HepG2 (cell line): Measurements from ENCODE around the gene WBP1. TPM values are rescaled to one million over a fixed set of nuclear protein-coding genes. Genes with fewer than 3 reads are reported as not detected.

Experiments used
- DMAP1 ChIP-seq: IDR thresholded peaks from 2 replicates; pipeline ENCODE4 v1.6.1; 2016
- HNF1B ChIP-seq: sonication (generic); formaldehyde crosslinking; IDR thresholded peaks from 2 replicates; pipeline ENCODE4 v1.5.1; 2020; ENCODE audit warnings: mild to moderate bottlenecking, moderate library complexity, missing genetic modification reagents
- HNRNPLL ChIP-seq: fragments of 200-400 bp; formaldehyde crosslinking; IDR thresholded peaks from 2 replicates; pipeline ENCODE4 v1.6.1; 2017; ENCODE audit warnings: mild to moderate bottlenecking, low read depth, low read length; ENCODE audit not compliant: poor library complexity, severe bottlenecking
- KAT2B ChIP-seq: fragments of 150-350 bp; IDR thresholded peaks from 2 replicates; pipeline ENCODE4 v1.6.1; 2014; ENCODE audit warnings: low read depth, low read length, borderline replicate concordance
- MXI1 ChIP-seq: IDR thresholded peaks from 3 replicates; pipeline ENCODE4 v1.6.1; 2012; ENCODE audit warnings: low read depth, low read length, inconsistent platforms, borderline replicate concordance
- SMARCC2 ChIP-seq: fragments of 450-650 bp; IDR thresholded peaks from 2 replicates; pipeline ENCODE4 v1.6.1; 2017; ENCODE audit warnings: antibody characterized with exemption, mild to moderate bottlenecking
- SRSF9 ChIP-seq: fragments of 200-400 bp; formaldehyde crosslinking; IDR thresholded peaks from 2 replicates; pipeline ENCODE4 v1.6.1; 2018; ENCODE audit warnings: borderline replicate concordance, mild to moderate bottlenecking, low read depth, low read length; ENCODE audit not compliant: insufficient read depth, poor library complexity, severe bottlenecking
- ZBTB10 ChIP-seq: sonication (generic); formaldehyde crosslinking; IDR thresholded peaks from 2 replicates; pipeline ENCODE4 v1.4.0; 2020; ENCODE audit warnings: missing genetic modification reagents, borderline replicate concordance
- ZNF136 ChIP-seq: sonication (generic); formaldehyde crosslinking; IDR thresholded peaks from 2 replicates; pipeline ENCODE4 v1.8.1; 2022; ENCODE audit warnings: low read depth, mild to moderate bottlenecking, moderate library complexity, missing genetic modification reagents
- ZNF431 ChIP-seq: sonication (generic); formaldehyde crosslinking; IDR thresholded peaks from 2 replicates; pipeline ENCODE4 v1.9.0; 2022; ENCODE audit warnings: missing genetic modification reagents, low read depth, mild to moderate bottlenecking, borderline replicate concordance
- ZNF841 ChIP-seq: sonication (generic); formaldehyde crosslinking; IDR thresholded peaks from 2 replicates; pipeline ENCODE4 v1.8.1; 2023; ENCODE audit warnings: missing genetic modification reagents, borderline replicate concordance
- polyA plus RNA-seq, 8 experiments: library from polyadenylated mRNA; depleted of rRNA in 3 of 8; stranded (reverse) in 7 of 8; unstranded in 1 of 8; fragments of >200 nt; fragmentation: Illumina TruSeq in 4 of 8; extraction: Trizol in 4 of 8; gene quantifications; 2 replicates each; pipeline versions ENCODE4 v1.2.1 to v1.2.3, GENCODE V29; 2011 to 2016; ENCODE audit warnings: low read depth in 4 of 8, missing spikeins in 1 of 8, mixed read lengths in 1 of 8; ENCODE audit not compliant: insufficient read depth in 1 of 8
- total RNA-seq, 5 experiments: library from RNA; depleted of rRNA; stranded (reverse); fragments of >200 nt; fragmentation: Illumina TruSeq; extraction: Trizol; gene quantifications; 2 replicates each; pipeline ENCODE4 v1.2.3, GENCODE V29; 2016; ENCODE audit warnings: low read depth in 1 of 5
- TF ChIP-seq, protein P1 (sequence below), 2 experiments: fragments of 450-650 bp in 1 of 2; sonication (generic) in 1 of 2; formaldehyde crosslinking in 1 of 2; IDR thresholded peaks; 2 replicates each; pipeline versions ENCODE4 v1.6.1 to v1.8.0; 2016 to 2022; ENCODE audit warnings: antibody characterized with exemption in 1 of 2, mild to moderate bottlenecking in 1 of 2, missing genetic modification reagents in 1 of 2

The WBP1 gene
- total and polyA plus RNA-seq, 2 of the 13 experiments (the other 11 are each of a cell fraction or from before 2014, with no cell fraction given) = 38.8 to 85.7 TPM

DNA sequence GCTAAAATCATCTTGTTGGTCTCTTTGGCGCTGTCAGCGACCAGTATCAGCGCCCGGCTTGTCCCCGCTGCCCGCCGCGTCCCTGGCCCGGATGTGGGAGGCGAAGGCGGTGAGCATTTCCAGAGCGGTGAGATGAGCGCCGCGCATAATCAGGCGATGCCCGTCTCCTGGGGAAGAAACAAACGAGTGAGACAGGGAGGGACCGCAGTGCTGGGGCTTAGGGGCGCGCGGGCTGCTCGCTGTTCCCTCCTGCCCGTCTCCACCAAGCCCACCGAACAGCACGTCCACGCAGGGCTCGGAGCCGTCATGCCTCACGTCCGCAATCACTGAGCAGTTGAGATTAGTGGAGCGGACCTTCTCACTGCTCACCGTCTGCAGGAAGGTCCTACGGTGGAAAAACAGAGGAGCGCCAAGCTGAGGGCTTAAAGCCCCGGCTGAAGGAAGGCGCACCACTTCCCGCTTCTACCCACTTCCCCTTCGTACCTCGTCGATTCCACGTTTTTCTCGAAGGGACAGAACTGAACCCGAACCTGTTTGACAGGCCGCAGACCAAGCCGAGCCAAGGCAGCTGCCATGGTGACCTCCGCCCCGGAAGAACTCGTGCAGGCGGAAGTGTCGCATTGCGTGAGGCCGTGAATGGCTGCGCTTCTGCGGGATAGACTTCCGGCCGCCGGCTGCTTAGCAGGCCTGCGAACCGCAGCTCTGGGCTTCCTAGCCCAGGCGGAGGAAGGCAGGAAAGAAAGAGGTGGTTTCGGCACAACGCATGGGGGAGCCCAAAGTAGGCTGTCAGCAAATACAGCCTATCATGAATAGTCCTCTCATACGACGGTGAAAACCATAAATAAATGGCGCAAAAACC is 14.1 kb downstream of the WBP1 start, which contains the start of gene MRPL53 (continued):
- TF ChIP-seq, protein P1, sequence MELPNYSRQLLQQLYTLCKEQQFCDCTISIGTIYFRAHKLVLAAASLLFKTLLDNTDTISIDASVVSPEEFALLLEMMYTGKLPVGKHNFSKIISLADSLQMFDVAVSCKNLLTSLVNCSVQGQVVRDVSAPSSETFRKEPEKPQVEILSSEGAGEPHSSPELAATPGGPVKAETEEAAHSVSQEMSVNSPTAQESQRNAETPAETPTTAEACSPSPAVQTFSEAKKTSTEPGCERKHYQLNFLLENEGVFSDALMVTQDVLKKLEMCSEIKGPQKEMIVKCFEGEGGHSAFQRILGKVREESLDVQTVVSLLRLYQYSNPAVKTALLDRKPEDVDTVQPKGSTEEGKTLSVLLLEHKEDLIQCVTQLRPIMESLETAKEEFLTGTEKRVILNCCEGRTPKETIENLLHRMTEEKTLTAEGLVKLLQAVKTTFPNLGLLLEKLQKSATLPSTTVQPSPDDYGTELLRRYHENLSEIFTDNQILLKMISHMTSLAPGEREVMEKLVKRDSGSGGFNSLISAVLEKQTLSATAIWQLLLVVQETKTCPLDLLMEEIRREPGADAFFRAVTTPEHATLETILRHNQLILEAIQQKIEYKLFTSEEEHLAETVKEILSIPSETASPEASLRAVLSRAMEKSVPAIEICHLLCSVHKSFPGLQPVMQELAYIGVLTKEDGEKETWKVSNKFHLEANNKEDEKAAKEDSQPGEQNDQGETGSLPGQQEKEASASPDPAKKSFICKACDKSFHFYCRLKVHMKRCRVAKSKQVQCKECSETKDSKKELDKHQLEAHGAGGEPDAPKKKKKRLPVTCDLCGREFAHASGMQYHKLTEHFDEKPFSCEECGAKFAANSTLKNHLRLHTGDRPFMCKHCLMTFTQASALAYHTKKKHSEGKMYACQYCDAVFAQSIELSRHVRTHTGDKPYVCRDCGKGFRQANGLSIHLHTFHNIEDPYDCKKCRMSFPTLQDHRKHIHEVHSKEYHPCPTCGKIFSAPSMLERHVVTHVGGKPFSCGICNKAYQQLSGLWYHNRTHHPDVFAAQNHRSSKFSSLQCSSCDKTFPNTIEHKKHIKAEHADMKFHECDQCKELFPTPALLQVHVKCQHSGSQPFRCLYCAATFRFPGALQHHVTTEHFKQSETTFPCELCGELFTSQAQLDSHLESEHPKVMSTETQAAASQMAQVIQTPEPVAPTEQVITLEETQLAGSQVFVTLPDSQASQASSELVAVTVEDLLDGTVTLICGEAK (IDR thresholded peaks at IDR 0.05) = peak; percentile 95
- TF ChIP-seq, protein P1 (CRISPR knock-in tag; IDR thresholded peaks at IDR 0.05) = peak; percentile 89
- no peak for TF ChIP-seq KAT2B
- peak; percentile 97 for TF ChIP-seq ZNF136 (CRISPR knock-in tag)
- TF ChIP-seq HNF1B (CRISPR knock-in tag) = peak; percentile 97
- TF ChIP-seq HNRNPLL = peak; percentile 78
- no peak for TF ChIP-seq SRSF9
- no peak for TF ChIP-seq ZNF841 (CRISPR knock-in tag)
- no peak for TF ChIP-seq SMARCC2
- TF ChIP-seq DMAP1 (CRISPR knock-in tag) = peak; percentile 93
- TF ChIP-seq MXI1 = peak; percentile 87; the same call in 1 of the 3 replicates
- TF ChIP-seq ZNF431 (CRISPR knock-in tag) = peak; percentile 87
- no peak; the same call in 1 of the 2 replicates for TF ChIP-seq ZBTB10 (CRISPR knock-in tag)
